Stimulated activated CD4-positive, alpha-beta T cell treated with anti-CD3 and anti-CD28 coated beads, Interleukin-4, amount 100 ng/mL, for 24 hours (primary cell): ENCODE measurements around the gene PFKL.
"Not testable (repeated sequence)": the region's sequence is repeated elsewhere in the genome, so short reads cannot be mapped to it uniquely, and the experiment has no call there.

Source experiments
- DNase-seq: peaks from one replicate; pipeline ENCODE4 v3.0.0-alpha.2; 2020

The PFKL gene

GRCh38 chr21:44349416-44349846, 49.6 kb downstream of the PFKL start:
- DNase-seq = no peak

- no peak for DNase-seq
Measured at GRCh38 chr21:44349847-44350772, 50.3 kb downstream of the PFKL start.

GRCh38 chr21:44350773-44351481, 51.1 kb downstream of the PFKL start:
- no peak for DNase-seq

- no peak for DNase-seq
Measured at GRCh38 chr21:44351535-44352252, 51.8 kb downstream of the PFKL start.

GRCh38 chr21:44352253-44352860, 52.5 kb downstream of the PFKL start:
- DNase-seq = no peak

- DNase-seq = no peak
Measured at GRCh38 chr21:44353191-44353970, 53.5 kb downstream of the PFKL start, which contains the start of gene TRPM2. Gene TRPM2, plus strand, starts transcription at chr21:44353621. Its CDS starts 80 bp downstream, at chr21:44353701.

- DNase-seq = no peak
Measured at GRCh38 chr21:44354001-44354405, 54.1 kb downstream of the PFKL start.

- DNase-seq = no peak
Measured at GRCh38 chr21:44354775-44355771, 55.2 kb downstream of the PFKL start.

- DNase-seq = no peak
Measured at GRCh38 chr21:44356160-44356559, 56.3 kb downstream of the PFKL start.

GRCh38 chr21:44356636-44357035, 56.8 kb downstream of the PFKL start:
- no peak for DNase-seq

GRCh38 chr21:44357064-44357837, 57.4 kb downstream of the PFKL start:
- no peak for DNase-seq

GRCh38 chr21:44359396-44359795, 59.5 kb downstream of the PFKL start:
- DNase-seq = no peak

- DNase-seq = no peak
Measured at GRCh38 chr21:44360159-44360558, 60.3 kb downstream of the PFKL start.

- not testable (repeated sequence) for DNase-seq
Measured at GRCh38 chr21:44361903-44362302, 62.0 kb downstream of the PFKL start.

- DNase-seq = no peak
Measured at GRCh38 chr21:44363278-44363677, 63.4 kb downstream of the PFKL start.

GRCh38 chr21:44364151-44365053, 64.5 kb downstream of the PFKL start:
- DNase-seq = no peak

GRCh38 chr21:44365251-44365966, 65.6 kb downstream of the PFKL start:
- no peak for DNase-seq
